DOHH2 (cell line): ENCODE measurements around the gene GAS2L1.
"Not testable (repeated sequence)": the region's sequence is repeated elsewhere in the genome, so short reads cannot be mapped to it uniquely, and the experiment has no call there.

ENCODE experiments used
- H3F3A ChIP-seq: fragments of 200-600 bp; sonication (generic), shearing (Covaris generic); 2 replicates; pipeline ENCODE4 v1.6.0; 2016; ENCODE audit warnings: antibody characterized with exemption, mild to moderate bottlenecking; ENCODE audit not compliant: control insufficient read depth, insufficient read depth
- H3K27ac ChIP-seq: fragments of 200-600 bp; sonication (generic); 2 replicates; pipeline ENCODE4 v1.5.1; 2014; ENCODE audit warnings: low read depth, mild to moderate bottlenecking, low read length, moderate library complexity
- H3K27me3 ChIP-seq: fragments of 200-600 bp; sonication (generic); 2 replicates; pipeline ENCODE4 v1.6.1; 2014; ENCODE audit warnings: mild to moderate bottlenecking, low read length, mixed read lengths; ENCODE audit not compliant: control insufficient read depth
- H3K36me3 ChIP-seq: fragments of 200-600 bp; sonication (generic); 2 replicates; pipeline ENCODE4 v1.6.1; 2014; ENCODE audit warnings: mild to moderate bottlenecking, low read length, moderate library complexity, mixed read lengths; ENCODE audit not compliant: control insufficient read depth
- H3K4me1 ChIP-seq: fragments of 200-600 bp; sonication (generic); 2 replicates; pipeline ENCODE4 v1.6.1; 2014; ENCODE audit warnings: mild to moderate bottlenecking, low read length, mixed read lengths; ENCODE audit not compliant: control insufficient read depth
- H3K4me2 ChIP-seq: fragments of 200-600 bp; sonication (generic); 2 replicates; pipeline ENCODE4 v1.6.0; 2014; ENCODE audit warnings: mild to moderate bottlenecking, low read length, moderate library complexity
- H3K4me3 ChIP-seq: fragments of 200-600 bp; sonication (generic); 2 replicates; pipeline ENCODE4 v1.5.1; 2014; ENCODE audit warnings: mild to moderate bottlenecking, low read length, mixed read lengths
- H3K79me2 ChIP-seq: fragments of 200-600 bp; sonication (generic); 2 replicates; pipeline ENCODE4 v1.6.1; 2014; ENCODE audit warnings: mild to moderate bottlenecking, low read length, mixed read lengths; ENCODE audit not compliant: control insufficient read depth
- H3K9me2 ChIP-seq: fragments of 200-600 bp; sonication (generic); replicated peaks from 2 replicates; pipeline ENCODE4 v1.6.1; 2014; ENCODE audit warnings: mild to moderate bottlenecking, low read length, mixed read lengths; ENCODE audit not compliant: control insufficient read depth
- H3K9me3 ChIP-seq: fragments of 200-600 bp; sonication (generic); 2 replicates; pipeline ENCODE4 v1.6.1; 2014; ENCODE audit warnings: antibody characterized with exemption, low read length, mixed read lengths; ENCODE audit not compliant: control insufficient read depth, insufficient read depth
- H4K20me1 ChIP-seq: fragments of 200-600 bp; sonication (generic); 2 replicates; pipeline ENCODE4 v1.6.0; 2014; ENCODE audit warnings: low read depth, mild to moderate bottlenecking, antibody characterized with exemption, low read length, moderate library complexity; ENCODE audit not compliant: control insufficient read depth, insufficient read depth
- CTCF ChIP-seq: fragments of 200-600 bp; sonication (generic); IDR thresholded peaks from one replicate; pipeline ENCODE4 v1.5.1; 2014; ENCODE audit warnings: antibody characterized with exemption, mild to moderate bottlenecking, low read depth, low read length; ENCODE audit not compliant: poor library complexity, severe bottlenecking
- EZH2phosphoT487 ChIP-seq: fragments of 200-600 bp; sonication (generic); IDR thresholded peaks from 2 replicates; pipeline ENCODE4 v1.6.1; 2017; ENCODE audit warnings: borderline replicate concordance, mild to moderate bottlenecking, antibody characterized with exemption, low read length, moderate library complexity, mixed read lengths

GAS2L1 gene

GRCh38 chr22:29344137-29344536, 37.7 kb downstream of the GAS2L1 start:
- Histone ChIP-seq H3K9me2 (no peaks in the 10 kb centered on the region), H3K79me2 (no peaks in the 10 kb centered on the region), H3K36me3 (peaks cover 88% of the 10 kb centered on the region), H3K4me3 (no peak overlapping the region), H3K4me2 (no peak overlapping the region), H3F3A (no peaks in the 10 kb centered on the region), H3K4me1 (no peaks in the 10 kb centered on the region), H3K9me3 (no peaks in the 10 kb centered on the region), H4K20me1 (peaks cover 8% of the 10 kb centered on the region; the same call in 1 of the 2 replicates), H3K27ac (no peak overlapping the region), H3K27me3 (no peaks in the 10 kb centered on the region)
- no peak for TF ChIP-seq EZH2phosphoT487

GRCh38 chr22:29344889-29345288, 38.4 kb downstream of the GAS2L1 start:
- not testable (repeated sequence) for H3K4me3 ChIP-seq, H3K79me2 ChIP-seq, H3K9me3 ChIP-seq, H3K4me2 ChIP-seq, H3K27ac ChIP-seq, H3K27me3 ChIP-seq, H3K4me1 ChIP-seq, H3F3A ChIP-seq, H3K9me2 ChIP-seq, H4K20me1 ChIP-seq
- peaks cover 90% of the 10 kb centered on the region for H3K36me3 ChIP-seq

GRCh38 chr22:29345932-29346331, 39.5 kb downstream of the GAS2L1 start:
- H3K4me1 ChIP-seq: no peaks in the 10 kb centered on the region
- no peaks in the 10 kb centered on the region for H3K79me2 ChIP-seq
- H4K20me1 ChIP-seq: peaks cover 8% of the 10 kb centered on the region; the same call in 1 of the 2 replicates
- H3K4me2 ChIP-seq: no peak overlapping the region
- H3K36me3 ChIP-seq: peaks cover 90% of the 10 kb centered on the region
- no peaks in the 10 kb centered on the region for H3K9me2 ChIP-seq
- no peaks in the 10 kb centered on the region for H3K27me3 ChIP-seq
- H3K9me3 ChIP-seq: no peaks in the 10 kb centered on the region
- no peaks in the 10 kb centered on the region for H3F3A ChIP-seq
- H3K27ac ChIP-seq: no peak overlapping the region
- no peak overlapping the region for H3K4me3 ChIP-seq
- TF ChIP-seq CTCF (no peak), EZH2phosphoT487 (no peak)

- TF ChIP-seq CTCF (no peak), EZH2phosphoT487 (no peak)
- no peak overlapping the region for H3K27ac ChIP-seq
- no peaks in the 10 kb centered on the region for H3K9me3 ChIP-seq
- no peaks in the 10 kb centered on the region for H3K4me1 ChIP-seq
- no peaks in the 10 kb centered on the region for H3K27me3 ChIP-seq
- H3F3A ChIP-seq: no peaks in the 10 kb centered on the region
- H3K36me3 ChIP-seq: peaks cover 90% of the 10 kb centered on the region
- no peaks in the 10 kb centered on the region for H3K9me2 ChIP-seq
- no peaks in the 10 kb centered on the region for H3K79me2 ChIP-seq
- peaks cover 8% of the 10 kb centered on the region; the same call in 1 of the 2 replicates for H4K20me1 ChIP-seq
- no peak overlapping the region for H3K4me2 ChIP-seq
- no peak overlapping the region for H3K4me3 ChIP-seq
Measured at GRCh38 chr22:29346659-29347058, 40.2 kb downstream of the GAS2L1 start.
